Measurements from ENCODE around the gene SBK2.
"Not testable (repeated sequence)": the region's sequence is repeated elsewhere in the genome, so short reads cannot be mapped to it uniquely, and the experiment has no call there.

SBK2 gene

DNA sequence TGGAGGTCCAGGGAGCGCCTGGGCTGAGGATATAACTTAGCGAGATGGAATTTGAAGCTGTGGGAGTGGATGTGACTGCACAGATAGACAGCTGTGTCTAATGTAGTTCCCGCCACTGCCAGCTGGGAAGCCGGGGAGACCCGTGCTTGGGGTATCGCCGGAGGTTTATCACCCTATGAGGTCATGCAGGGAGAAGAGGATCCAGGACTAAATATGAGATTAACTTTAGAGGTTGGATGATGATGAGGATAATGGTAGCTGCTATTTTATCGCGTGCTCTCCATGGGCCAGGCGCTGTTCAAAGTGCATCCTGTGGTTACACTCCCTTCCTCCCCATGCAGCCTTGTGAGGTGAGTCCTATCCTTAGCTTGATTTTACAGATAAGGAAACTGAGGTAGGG is 28.8 kb downstream of the SBK2 start:
- H3K27me3 Mint-ChIP-seq (ENCODE audit: low read depth) = peaks cover 2% of the 10 kb centered on the region
- peaks cover 3% of the 10 kb centered on the region for H3K9me3 Mint-ChIP-seq
- peaks cover 6% of the 10 kb centered on the region for H3K4me1 Mint-ChIP-seq (ENCODE audit: low read depth)
- DNase-seq (ENCODE audit: low spot score) = no peak
- no peak overlapping the region for H3K27ac Mint-ChIP-seq
- H3K4me3 Mint-ChIP-seq = no peak overlapping the region
- peaks cover 3% of the 10 kb centered on the region for H3K36me3 Mint-ChIP-seq (ENCODE audit: low read depth)

DNA sequence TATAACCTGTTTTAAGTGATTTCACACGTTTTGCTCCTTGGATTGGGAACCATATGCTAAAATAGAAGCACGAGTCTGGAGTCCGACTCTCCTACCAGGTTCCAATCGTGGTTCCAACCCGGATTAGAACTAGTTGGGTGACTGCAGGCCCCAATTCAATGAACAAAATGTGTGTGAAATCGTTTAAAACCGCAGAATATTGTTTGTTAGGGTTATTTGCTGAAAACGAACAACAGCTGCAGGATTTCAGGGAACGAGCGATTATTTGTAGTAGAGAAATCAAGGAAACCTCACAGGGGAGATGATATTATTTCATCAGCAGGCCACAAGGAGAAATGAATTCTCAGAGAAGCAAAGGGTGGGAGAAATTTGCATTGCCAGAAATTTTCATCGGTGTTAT is 32.0 kb downstream of the SBK2 start:
- Mint-ChIP-seq H3K27ac (no peak overlapping the region), H3K4me1 (ENCODE audit: low read depth) (peaks cover 14% of the 10 kb centered on the region), H3K9me3 (peaks cover 10% of the 10 kb centered on the region), H3K27me3 (ENCODE audit: low read depth) (no peaks in the 10 kb centered on the region), H3K36me3 (ENCODE audit: low read depth) (peaks cover 9% of the 10 kb centered on the region), H3K4me3 (no peak overlapping the region)
- DNase-seq (ENCODE audit: low spot score) = no peak

DNA sequence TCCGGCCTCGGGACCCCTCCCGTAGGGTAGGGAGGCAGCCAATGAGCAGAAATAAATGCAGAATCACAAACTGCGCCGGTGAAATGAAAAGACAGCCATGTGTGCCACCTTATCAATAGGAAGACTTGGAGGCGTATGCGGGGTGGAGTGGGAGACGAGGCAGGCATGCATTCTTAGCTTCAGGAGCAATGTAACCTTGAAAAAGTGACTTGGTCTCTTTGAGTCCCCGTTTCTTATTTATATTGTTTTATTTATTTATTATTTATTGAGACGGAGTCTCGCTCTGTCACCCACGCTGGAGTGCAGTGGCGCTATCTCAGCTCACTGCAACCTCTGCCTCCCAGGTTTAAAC is 32.7 kb downstream of the SBK2 start:
- Mint-ChIP-seq H3K9me3 (peaks cover 10% of the 10 kb centered on the region), H3K27me3 (ENCODE audit: low read depth) (no peaks in the 10 kb centered on the region), H3K27ac (no peak overlapping the region), H3K36me3 (ENCODE audit: low read depth) (peaks cover 9% of the 10 kb centered on the region), H3K4me1 (ENCODE audit: low read depth) (peaks cover 14% of the 10 kb centered on the region), H3K4me3 (peak overlapping the region; percentile 82)
- no peak for DNase-seq (ENCODE audit: low spot score)

DNA sequence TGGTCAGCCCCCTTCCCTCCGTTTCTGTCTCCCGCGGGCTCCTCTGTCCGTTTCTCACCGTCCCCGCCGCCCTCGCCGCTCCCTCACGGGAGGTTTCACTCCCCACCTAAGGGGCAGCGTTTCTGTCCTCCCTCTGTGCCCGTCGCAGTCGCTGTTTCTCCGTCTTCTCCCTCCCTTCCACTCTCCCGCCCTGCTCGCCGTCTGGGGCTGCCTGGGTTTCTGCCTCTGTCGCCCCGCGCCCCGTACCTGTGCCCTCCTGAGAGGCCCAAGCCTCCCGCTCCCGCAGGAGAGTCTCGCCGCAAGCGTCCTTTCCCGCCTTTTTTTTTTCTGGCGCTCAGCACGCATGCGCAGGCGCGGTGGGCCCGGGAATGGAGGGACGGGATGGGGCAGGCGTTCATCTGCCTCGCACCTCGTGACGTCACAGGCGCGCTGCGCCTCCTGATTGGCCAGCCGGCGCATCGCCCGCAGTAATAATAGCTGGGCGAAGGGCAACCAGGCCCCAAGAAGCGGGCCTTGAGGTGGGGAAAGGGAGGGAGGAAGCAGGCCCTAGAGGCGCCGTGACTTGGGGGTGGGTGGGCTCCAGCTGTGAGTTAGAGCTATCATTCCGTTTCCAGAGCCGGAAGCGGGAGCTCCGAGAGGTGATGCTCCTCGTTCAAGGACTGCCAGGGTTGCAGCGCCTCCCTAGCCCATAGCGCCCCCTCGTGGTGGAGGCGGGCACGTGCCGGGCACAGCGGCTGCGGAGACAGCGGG is 33.3 kb downstream of the SBK2 start:
- Mint-ChIP-seq H3K9me3 (peaks cover 10% of the 10 kb centered on the region), H3K4me3 (peak overlapping the region; percentile 82), H3K4me1 (ENCODE audit: low read depth) (peaks cover 14% of the 10 kb centered on the region), H3K27me3 (ENCODE audit: low read depth) (no peaks in the 10 kb centered on the region), H3K27ac (peak overlapping the region; percentile 85), H3K36me3 (ENCODE audit: low read depth) (peaks cover 9% of the 10 kb centered on the region)
- DNase-seq (ENCODE audit: low spot score) = peak; percentile 93

DNA sequence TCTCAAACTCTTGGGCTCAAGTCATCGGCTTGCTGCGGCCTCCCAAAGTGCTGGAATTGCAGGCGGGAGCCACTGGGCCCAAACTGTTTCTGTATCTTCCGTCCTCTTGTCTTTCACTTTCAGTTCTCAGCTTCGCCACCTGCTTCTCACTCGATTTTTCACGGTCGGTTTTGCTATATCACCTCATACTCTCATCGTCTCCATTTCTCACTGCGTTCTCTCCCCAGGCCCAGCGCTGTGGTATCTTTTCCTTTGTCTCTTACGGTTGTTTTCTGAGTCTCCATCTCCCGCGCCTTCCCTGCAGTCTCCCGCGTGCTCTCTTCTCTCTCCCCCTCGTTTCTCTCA is 33.8 kb downstream of the SBK2 start:
- Mint-ChIP-seq H3K4me1 (ENCODE audit: low read depth) (peaks cover 14% of the 10 kb centered on the region), H3K27me3 (ENCODE audit: low read depth) (no peaks in the 10 kb centered on the region), H3K4me3 (peak overlapping the region; percentile 82), H3K36me3 (ENCODE audit: low read depth) (peaks cover 9% of the 10 kb centered on the region), H3K9me3 (peaks cover 10% of the 10 kb centered on the region), H3K27ac (peak overlapping the region; percentile 85)
- no peak for DNase-seq (ENCODE audit: low spot score)

DNA sequence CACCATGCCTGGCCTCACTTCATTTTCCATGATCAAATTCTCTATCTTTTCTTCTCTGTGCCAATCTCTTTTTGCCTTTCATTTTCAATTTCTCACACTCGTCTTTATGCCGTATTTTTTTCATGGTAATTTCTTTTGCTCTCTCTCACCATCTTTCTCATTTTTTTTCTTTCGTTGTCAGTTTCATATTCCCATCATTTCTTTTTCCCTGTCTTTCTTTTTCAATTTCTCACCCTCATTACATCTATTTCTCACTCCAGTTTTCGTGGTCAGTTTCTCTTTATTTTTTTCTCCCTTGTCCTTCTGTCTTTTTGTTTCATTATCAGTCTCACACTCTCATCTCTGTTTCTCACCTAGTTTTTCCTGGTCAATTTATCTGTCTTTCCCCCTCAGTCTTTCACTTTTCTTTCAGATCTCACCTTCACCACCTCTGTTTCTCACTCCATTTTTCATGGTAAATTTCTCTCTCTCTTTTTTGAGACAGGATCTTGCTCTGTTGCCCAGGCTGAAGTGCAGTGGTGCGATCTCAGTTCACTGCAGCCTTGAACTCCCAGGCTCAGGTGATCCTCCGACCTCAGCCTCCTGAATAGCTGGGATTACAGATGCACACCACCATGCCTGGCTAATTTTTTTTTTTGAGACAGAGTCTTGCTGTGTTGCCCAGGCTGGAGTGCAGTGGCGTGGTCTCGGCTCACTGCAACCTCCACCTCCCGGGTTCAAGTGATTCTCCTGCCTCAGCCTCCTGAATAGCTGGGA is 34.6 kb downstream of the SBK2 start:
- DNase-seq (ENCODE audit: low spot score) = no peak
- peaks cover 9% of the 10 kb centered on the region for H3K36me3 Mint-ChIP-seq (ENCODE audit: low read depth)
- H3K27me3 Mint-ChIP-seq (ENCODE audit: low read depth) = no peaks in the 10 kb centered on the region
- peaks cover 14% of the 10 kb centered on the region for H3K4me1 Mint-ChIP-seq (ENCODE audit: low read depth)
- no peak overlapping the region for H3K4me3 Mint-ChIP-seq
- peak overlapping the region; percentile 20 for H3K27ac Mint-ChIP-seq
- H3K9me3 Mint-ChIP-seq = peaks cover 10% of the 10 kb centered on the region

DNA sequence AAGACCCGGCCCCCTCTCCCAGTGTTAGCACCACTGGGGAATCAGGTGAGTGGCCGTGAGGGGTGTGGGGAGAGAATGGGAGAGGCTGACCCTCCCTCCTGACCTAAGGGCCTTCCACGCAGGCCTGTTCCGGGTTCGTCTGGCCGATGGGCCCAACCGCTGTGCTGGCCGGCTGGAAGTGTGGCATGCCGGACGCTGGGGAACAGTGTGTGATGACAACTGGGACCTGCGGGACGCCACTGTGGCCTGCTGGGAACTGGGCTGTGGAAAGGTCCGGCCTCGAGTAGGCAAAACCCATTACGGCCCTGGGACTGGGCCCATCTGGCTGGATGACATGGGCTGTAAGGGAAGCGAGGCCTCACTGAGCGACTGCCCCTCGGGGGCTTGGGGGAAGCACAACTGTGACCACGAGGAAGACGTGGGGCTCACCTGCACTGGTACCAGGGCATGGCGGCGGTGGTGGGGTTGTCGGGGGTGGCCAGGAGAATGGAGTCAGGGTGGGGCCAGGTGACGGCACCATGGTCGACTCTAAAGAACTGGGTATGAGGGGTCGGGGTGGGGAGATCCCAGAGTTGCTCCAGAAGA is 36.5 kb downstream of the SBK2 start:
- no peak overlapping the region for H3K27ac Mint-ChIP-seq
- no peaks in the 10 kb centered on the region for H3K27me3 Mint-ChIP-seq (ENCODE audit: low read depth)
- no peak for DNase-seq (ENCODE audit: low spot score)
- no peak overlapping the region for H3K4me3 Mint-ChIP-seq
- H3K4me1 Mint-ChIP-seq (ENCODE audit: low read depth) = peaks cover 14% of the 10 kb centered on the region
- peaks cover 10% of the 10 kb centered on the region for H3K9me3 Mint-ChIP-seq
- peaks cover 9% of the 10 kb centered on the region for H3K36me3 Mint-ChIP-seq (ENCODE audit: low read depth)

DNA sequence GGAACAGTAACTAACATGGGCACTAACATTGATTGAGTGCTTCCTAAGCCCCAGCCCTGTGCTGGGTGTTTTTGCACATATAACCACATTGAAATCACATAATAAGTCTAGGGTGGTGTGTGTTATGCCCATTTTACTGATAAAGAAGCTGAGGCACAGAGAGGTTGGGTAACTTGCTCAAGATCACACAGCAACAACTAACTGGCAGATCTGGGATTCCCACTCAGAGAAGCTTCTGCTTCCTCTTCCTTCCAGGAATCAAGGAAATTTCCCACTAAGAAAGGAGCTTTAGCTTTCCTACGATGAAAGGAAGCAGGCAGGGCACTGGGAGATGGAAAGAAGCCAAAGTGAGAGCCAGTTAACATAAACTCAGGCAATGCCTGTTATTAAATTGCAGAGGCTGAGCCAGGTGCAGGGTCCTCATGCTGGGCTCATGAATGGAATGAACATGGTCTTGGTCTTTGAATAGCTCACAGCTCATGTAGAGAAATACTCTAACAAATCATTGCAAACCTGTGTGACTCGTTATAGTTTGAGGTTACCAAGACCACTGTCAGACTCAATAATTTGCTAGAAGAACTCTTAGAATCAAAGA is 38.6 kb downstream of the SBK2 start:
- peaks cover 7% of the 10 kb centered on the region for H3K36me3 Mint-ChIP-seq (ENCODE audit: low read depth)
- H3K4me1 Mint-ChIP-seq (ENCODE audit: low read depth) = peaks cover 10% of the 10 kb centered on the region
- no peak overlapping the region for H3K4me3 Mint-ChIP-seq
- peaks cover 9% of the 10 kb centered on the region for H3K9me3 Mint-ChIP-seq
- H3K27me3 Mint-ChIP-seq (ENCODE audit: low read depth) = no peaks in the 10 kb centered on the region
- DNase-seq (ENCODE audit: low spot score) = no peak
- H3K27ac Mint-ChIP-seq = no peak overlapping the region

DNA sequence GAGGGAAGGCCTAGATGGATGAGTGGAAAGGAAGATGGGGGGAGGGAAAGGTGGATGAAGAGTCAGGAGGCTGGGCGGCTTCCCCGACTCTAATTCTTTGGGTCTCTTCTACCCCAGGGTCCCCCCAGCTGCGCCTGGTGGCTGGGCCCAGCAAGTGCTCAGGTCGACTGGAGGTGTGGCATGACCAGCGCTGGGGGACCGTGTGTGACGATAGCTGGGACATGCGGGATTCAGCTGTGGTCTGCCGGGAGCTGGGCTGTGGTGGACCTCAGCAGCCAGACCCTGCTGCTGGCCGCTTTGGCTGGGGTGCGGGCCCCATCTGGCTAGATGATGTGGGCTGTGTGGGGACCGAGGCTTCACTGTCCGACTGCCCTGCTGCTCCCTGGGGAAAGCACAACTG is 39.2 kb downstream of the SBK2 start:
- peaks cover 5% of the 10 kb centered on the region for H3K36me3 Mint-ChIP-seq (ENCODE audit: low read depth)
- H3K4me3 Mint-ChIP-seq = no peak overlapping the region
- no peaks in the 10 kb centered on the region for H3K27me3 Mint-ChIP-seq (ENCODE audit: low read depth)
- peaks cover 7% of the 10 kb centered on the region for H3K4me1 Mint-ChIP-seq (ENCODE audit: low read depth)
- H3K9me3 Mint-ChIP-seq = peaks cover 5% of the 10 kb centered on the region
- no peak for DNase-seq (ENCODE audit: low spot score)
- H3K27ac Mint-ChIP-seq = no peak overlapping the region

DNA sequence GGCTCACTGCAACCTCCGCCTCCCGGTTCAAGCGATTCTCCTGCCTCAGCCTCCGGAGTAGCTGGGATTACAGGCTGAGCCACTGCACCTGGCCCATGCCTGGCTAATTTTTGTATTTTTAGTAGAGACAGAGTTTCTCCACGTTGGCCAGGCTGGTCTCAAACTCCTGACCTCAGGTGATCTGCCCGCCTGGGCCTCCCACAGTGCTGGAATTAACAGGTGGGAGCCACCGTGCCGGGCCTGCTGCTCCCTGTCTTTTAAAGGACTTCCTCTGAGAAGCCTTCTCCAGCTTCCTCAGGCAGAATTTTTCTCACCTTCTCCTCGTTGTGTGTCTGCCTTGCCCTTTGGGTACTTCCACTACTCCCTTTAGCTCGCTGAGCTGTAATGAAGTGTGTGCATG is 40.1 kb downstream of the SBK2 start:
- not testable (repeated sequence) for DNase-seq (ENCODE audit: low spot score); H3K27ac Mint-ChIP-seq; H3K4me3 Mint-ChIP-seq; H3K27me3 Mint-ChIP-seq (ENCODE audit: low read depth); H3K36me3 Mint-ChIP-seq (ENCODE audit: low read depth); H3K4me1 Mint-ChIP-seq (ENCODE audit: low read depth); H3K9me3 Mint-ChIP-seq

DNA sequence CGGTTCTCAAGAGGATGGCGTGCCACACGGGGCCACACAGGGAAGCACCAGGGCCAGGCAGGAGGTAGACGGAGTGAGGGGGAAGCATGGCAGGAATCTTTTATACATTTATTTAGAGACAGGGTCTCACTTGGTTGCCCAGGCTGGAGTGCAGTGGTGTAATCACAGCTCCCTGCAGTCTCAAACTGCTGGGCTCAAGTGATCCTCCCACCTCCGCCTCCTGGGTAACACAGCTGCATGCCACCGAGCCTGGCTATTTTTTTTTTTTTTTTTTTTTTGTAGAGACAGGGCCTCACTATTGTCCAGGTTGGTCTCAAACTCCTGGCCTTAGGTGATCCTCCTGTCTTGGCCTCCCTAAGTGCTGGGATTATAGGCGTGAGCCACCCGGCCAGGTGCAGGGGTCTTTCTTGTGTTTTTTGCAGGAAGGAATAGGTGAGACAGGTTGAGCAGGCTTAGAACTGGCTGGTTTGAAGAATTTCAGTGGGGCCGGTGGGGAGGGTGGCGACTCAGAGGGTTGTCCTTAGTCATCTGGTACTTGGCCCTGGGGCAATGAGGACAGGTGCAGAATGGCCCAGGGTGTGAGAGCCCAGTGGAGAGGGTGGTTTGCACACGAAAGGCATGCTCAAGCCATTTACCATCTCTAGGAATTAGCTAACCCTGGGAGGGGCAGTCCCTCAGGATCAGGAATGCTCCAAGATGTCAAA is 41.1 kb downstream of the SBK2 start:
- Mint-ChIP-seq H3K27ac (no peak overlapping the region), H3K36me3 (ENCODE audit: low read depth) (no peaks in the 10 kb centered on the region), H3K9me3 (no peaks in the 10 kb centered on the region), H3K4me1 (ENCODE audit: low read depth) (no peaks in the 10 kb centered on the region), H3K27me3 (ENCODE audit: low read depth) (peaks cover 2% of the 10 kb centered on the region), H3K4me3 (no peak overlapping the region)
- no peak for DNase-seq (ENCODE audit: low spot score)

DNA sequence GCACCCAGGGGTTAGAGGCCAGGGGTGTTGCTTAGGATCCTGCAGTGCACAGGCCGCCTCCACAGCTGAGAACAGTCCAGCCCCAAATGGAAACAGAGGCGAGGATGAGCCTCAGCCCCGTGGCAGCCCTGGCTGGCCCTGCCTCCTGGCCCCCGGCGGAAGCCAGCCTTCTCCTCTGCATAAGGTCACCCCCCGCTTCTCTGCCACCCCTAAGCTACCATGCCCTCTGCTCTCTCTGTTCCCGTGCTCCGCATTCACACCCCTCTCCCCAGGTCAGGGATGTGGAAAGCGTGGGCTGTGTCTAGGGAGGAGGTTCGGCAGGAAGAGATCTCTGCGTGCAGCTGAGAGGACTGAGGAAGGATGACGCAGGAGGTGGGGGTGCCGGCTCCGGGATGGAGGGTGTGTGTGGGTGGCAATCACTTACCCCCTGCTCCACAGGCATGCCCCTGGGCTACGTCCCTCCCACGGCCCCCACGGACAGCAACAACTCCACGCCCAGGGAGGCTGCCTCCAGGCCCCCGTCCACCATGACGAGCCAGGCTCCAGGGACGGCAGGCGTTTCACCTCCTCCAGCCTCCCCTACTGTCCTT is 42.7 kb downstream of the SBK2 start:
- Mint-ChIP-seq H3K4me1 (ENCODE audit: low read depth) (no peaks in the 10 kb centered on the region), H3K4me3 (no peak overlapping the region), H3K27ac (no peak overlapping the region), H3K27me3 (ENCODE audit: low read depth) (peaks cover 2% of the 10 kb centered on the region), H3K36me3 (ENCODE audit: low read depth) (no peaks in the 10 kb centered on the region), H3K9me3 (no peaks in the 10 kb centered on the region)
- DNase-seq (ENCODE audit: low spot score) = no peak

DNA sequence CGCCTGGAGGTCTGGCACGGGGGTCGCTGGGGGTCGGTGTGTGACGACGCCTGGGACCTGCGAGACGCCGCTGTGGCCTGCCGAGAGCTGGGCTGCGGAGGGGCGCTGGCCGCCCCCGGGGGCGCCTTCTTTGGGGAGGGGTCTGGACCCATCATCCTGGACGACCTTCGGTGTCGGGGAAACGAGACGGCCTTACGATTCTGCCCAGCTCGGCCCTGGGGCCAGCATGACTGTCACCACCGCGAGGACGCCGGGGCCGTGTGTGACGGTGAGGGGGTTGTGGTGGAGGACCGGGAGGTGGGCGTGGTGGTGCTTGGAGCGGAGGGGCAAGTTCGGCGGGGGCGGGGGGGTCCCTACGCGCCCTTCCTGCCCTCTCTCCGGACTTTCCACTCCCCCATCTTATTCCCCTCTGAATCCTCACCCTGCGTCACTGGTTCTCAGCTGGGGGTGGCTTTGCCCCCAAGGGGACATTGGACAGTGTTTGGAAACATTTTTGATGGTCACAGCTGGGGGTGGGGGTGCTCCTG is 43.2 kb downstream of the SBK2 start:
- H3K4me1 Mint-ChIP-seq (ENCODE audit: low read depth) = no peaks in the 10 kb centered on the region
- H3K9me3 Mint-ChIP-seq = no peaks in the 10 kb centered on the region
- no peak overlapping the region for H3K4me3 Mint-ChIP-seq
- DNase-seq (ENCODE audit: low spot score) = no peak
- no peaks in the 10 kb centered on the region for H3K36me3 Mint-ChIP-seq (ENCODE audit: low read depth)
- H3K27ac Mint-ChIP-seq = no peak overlapping the region
- H3K27me3 Mint-ChIP-seq (ENCODE audit: low read depth) = peaks cover 2% of the 10 kb centered on the region

Measured in T-helper 2 cell treated with Interferon-gamma antibody and Interleukin-4, amounts not matched to agents 5 μg/mL and 100 μg/mL, for 36 hours (primary cell).